ENCODE results near the gene EML6.

EML6 gene

DNA sequence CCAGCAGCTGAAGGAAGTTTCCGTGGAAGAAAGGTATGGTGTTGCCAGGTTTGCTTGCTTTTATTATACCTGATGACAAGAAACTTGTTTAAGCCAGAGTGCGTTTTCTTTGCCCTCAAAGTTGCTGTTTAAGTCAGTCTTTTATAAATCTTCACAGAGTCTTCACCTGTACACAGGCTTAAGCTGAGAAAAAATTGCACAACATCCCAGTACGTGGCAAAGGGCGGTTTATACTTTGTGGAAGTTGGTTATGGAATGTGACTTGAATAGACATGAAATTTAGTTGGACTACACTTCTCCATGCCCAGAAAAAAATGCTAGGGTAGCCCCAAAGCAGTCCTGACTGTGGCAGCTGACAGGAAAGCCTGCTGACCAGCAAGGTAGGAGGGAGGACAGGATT lies 205.3 kb downstream of the EML6 start:
- no peak overlapping the region for H3K4me2 ChIP-seq (ENCODE audit: low read length)

DNA sequence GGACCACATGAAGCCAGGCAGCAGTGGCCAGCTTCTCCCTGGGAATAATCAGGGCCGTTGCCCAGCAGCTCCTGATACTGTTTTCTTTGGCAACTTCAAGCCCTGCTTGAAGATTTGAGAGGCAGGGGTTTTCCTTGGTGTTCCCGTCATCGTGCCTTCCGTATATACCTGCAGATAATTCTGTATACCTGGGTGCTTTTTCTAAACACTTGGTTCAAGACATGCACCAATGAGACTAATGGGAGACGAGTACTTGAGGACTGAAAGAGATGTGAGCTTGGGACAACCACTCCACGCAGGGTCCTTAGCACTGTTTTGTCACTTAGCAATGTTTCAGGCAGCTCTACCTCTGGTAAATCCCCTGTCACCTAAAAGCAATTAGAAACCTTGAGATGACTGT lies 208.0 kb downstream of the EML6 start:
- no peak overlapping the region for H3K4me3 ChIP-seq (ENCODE audit: low read length)
- H4K20me1 ChIP-seq (ENCODE audit: insufficient read depth, low read length), result no peaks in the 10 kb centered on the region
- H3K79me2 ChIP-seq (ENCODE audit: low read length), result no peaks in the 10 kb centered on the region
- H3K9me3 ChIP-seq (ENCODE audit: insufficient read depth, low read length), result no peaks in the 10 kb centered on the region
- H2AFZ ChIP-seq (ENCODE audit: low read depth, low read length), result no peak overlapping the region
- TF ChIP-seq CTCF (IDR thresholded peaks at IDR 0.05; ENCODE audit: low read depth, low read length), result no peak
- no peak for TF ChIP-seq EZH2phosphoT487 (IDR thresholded peaks at IDR 0.05; ENCODE audit: low read depth)
- H3K4me2 ChIP-seq (ENCODE audit: low read length), result no peak overlapping the region
- H3K27ac ChIP-seq (ENCODE audit: low read length), result no peak overlapping the region
- H3K36me3 ChIP-seq (replicated peaks; ENCODE audit: low read depth, low read length), result no peaks in the 10 kb centered on the region
- peaks cover 21% of the 10 kb centered on the region for H3K27me3 ChIP-seq (ENCODE audit: low read depth, low read length)
- peaks cover 30% of the 10 kb centered on the region for H3K4me1 ChIP-seq (ENCODE audit: low read length)
- H3K9ac ChIP-seq (ENCODE audit: low read length), result no peak overlapping the region

More for the DNA sequence above, 205.3 kb downstream of the EML6 start:
- H3K4me1 ChIP-seq (ENCODE audit: low read length), result peaks cover 24% of the 10 kb centered on the region
- H3K27me3 ChIP-seq (ENCODE audit: low read depth, low read length), result peaks cover 31% of the 10 kb centered on the region
- no peak overlapping the region for H2AFZ ChIP-seq (ENCODE audit: low read depth, low read length)
- no peak for TF ChIP-seq EZH2phosphoT487 (IDR thresholded peaks at IDR 0.05; ENCODE audit: low read depth)
- no peak for TF ChIP-seq CTCF (IDR thresholded peaks at IDR 0.05; ENCODE audit: low read depth, low read length)
- no peak overlapping the region for H3K27ac ChIP-seq (ENCODE audit: low read length)
- H3K9me3 ChIP-seq (ENCODE audit: insufficient read depth, low read length), result no peaks in the 10 kb centered on the region
- H3K9ac ChIP-seq (ENCODE audit: low read length), result no peak overlapping the region
- H3K79me2 ChIP-seq (ENCODE audit: low read length), result no peaks in the 10 kb centered on the region
- no peaks in the 10 kb centered on the region for H3K36me3 ChIP-seq (replicated peaks; ENCODE audit: low read depth, low read length)
- no peaks in the 10 kb centered on the region for H4K20me1 ChIP-seq (ENCODE audit: insufficient read depth, low read length)
- no peak overlapping the region for H3K4me3 ChIP-seq (ENCODE audit: low read length)

- Histone ChIP-seq H3K9ac (ENCODE audit: low read length) (no peak overlapping the region), H3K27me3 (ENCODE audit: low read depth, low read length) (no peaks in the 10 kb centered on the region), H3K9me3 (ENCODE audit: insufficient read depth, low read length) (no peaks in the 10 kb centered on the region), H3K36me3 (replicated peaks; ENCODE audit: low read depth, low read length) (no peaks in the 10 kb centered on the region), H3K4me2 (ENCODE audit: low read length) (no peak overlapping the region), H4K20me1 (ENCODE audit: insufficient read depth, low read length) (no peaks in the 10 kb centered on the region), H3K4me1 (ENCODE audit: low read length) (peaks cover 21% of the 10 kb centered on the region), H3K4me3 (ENCODE audit: low read length) (no peak overlapping the region), H3K79me2 (ENCODE audit: low read length) (no peaks in the 10 kb centered on the region), H3K27ac (ENCODE audit: low read length) (no peak overlapping the region), H2AFZ (ENCODE audit: low read depth, low read length) (no peak overlapping the region)
- TF ChIP-seq EZH2phosphoT487 (IDR thresholded peaks at IDR 0.05; ENCODE audit: low read depth) (no peak), CTCF (IDR thresholded peaks at IDR 0.05; ENCODE audit: low read depth, low read length) (no peak)
These were observed 211.9 kb downstream of the EML6 start for GRCh38 chr2:54935389-54935788.

GRCh38 chr2:54936766-54937165 lies 213.3 kb downstream of the EML6 start:
- TF ChIP-seq CTCF (IDR thresholded peaks at IDR 0.05; ENCODE audit: low read depth, low read length), result no peak
- TF ChIP-seq EZH2phosphoT487 (IDR thresholded peaks at IDR 0.05; ENCODE audit: low read depth), result no peak
- no peak overlapping the region for H3K4me3 ChIP-seq (ENCODE audit: low read length)

More at GRCh38 chr2:54936766-54937165, 213.3 kb downstream of the EML6 start:
- Histone ChIP-seq H3K4me2 (ENCODE audit: low read length) (no peak overlapping the region), H3K9ac (ENCODE audit: low read length) (no peak overlapping the region), H3K79me2 (ENCODE audit: low read length) (no peaks in the 10 kb centered on the region), H2AFZ (ENCODE audit: low read depth, low read length) (no peak overlapping the region), H4K20me1 (ENCODE audit: insufficient read depth, low read length) (no peaks in the 10 kb centered on the region), H3K4me1 (ENCODE audit: low read length) (peaks cover 13% of the 10 kb centered on the region), H3K27me3 (ENCODE audit: low read depth, low read length) (no peaks in the 10 kb centered on the region), H3K9me3 (ENCODE audit: insufficient read depth, low read length) (no peaks in the 10 kb centered on the region), H3K27ac (ENCODE audit: low read length) (no peak overlapping the region), H3K36me3 (replicated peaks; ENCODE audit: low read depth, low read length) (no peaks in the 10 kb centered on the region)
